Measurements from ENCODE around the gene BTNL9.
A peak's percentile ranks its signal among the peaks of the same experiment; 100 is the strongest.

Gene BTNL9

DNA sequence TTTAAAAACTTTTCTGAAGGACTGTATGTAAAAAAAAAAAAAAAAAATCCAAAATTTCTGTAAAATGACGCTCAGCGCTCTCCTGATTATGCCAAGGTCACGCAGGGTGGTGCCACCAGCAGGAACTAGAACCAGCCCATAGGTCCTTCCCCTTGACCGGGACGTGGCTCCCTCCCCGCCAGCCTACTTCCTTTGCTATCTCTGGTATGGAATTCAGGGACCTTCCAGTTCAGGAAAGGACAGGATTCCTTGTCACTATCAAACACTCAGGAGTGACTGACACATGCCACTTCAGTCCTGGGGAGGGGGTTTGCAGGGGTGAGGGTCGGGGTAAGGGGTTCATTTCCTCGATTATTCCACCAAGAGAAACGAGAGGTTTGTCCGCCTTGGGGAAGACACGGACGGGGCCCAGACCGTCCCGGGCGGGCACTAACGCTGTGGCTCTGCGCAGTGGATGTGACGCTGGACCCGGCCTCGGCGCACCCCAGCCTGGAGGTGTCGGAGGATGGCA, 18.8 kb downstream of the BTNL9 start:
- Histone ChIP-seq H3K27me3 (ENCODE audit: insufficient read depth, low read length, poor library complexity) (peaks cover 70% of the 10 kb centered on the region), H3K79me2 (ENCODE audit: control insufficient read depth, insufficient read depth, low read length) (no peaks in the 10 kb centered on the region), H3K4me1 (ENCODE audit: control insufficient read depth, low read depth, low read length) (no peaks in the 10 kb centered on the region), H3K56ac (ENCODE audit: low read length) (no peak overlapping the region), H3K9ac (ENCODE audit: low read length) (no peak overlapping the region), H3K4me2 (ENCODE audit: low read length) (peak overlapping the region; percentile 57), H3K27ac (ENCODE audit: low read depth, low read length) (no peak overlapping the region), H3K36me3 (ENCODE audit: control insufficient read depth, insufficient read depth, low read length) (no peaks in the 10 kb centered on the region), H3K18ac (ENCODE audit: low read length) (no peak overlapping the region), H4K8ac (ENCODE audit: low read depth, low read length) (no peak overlapping the region), H2BK120ac (ENCODE audit: low read depth, low read length) (no peak overlapping the region), H3K23ac (ENCODE audit: low read length) (no peak overlapping the region), H4K5ac (ENCODE audit: low read length) (no peak overlapping the region), H2BK15ac (replicated peaks; ENCODE audit: low read depth) (no peak overlapping the region), H3K79me1 (ENCODE audit: low read length) (no peaks in the 10 kb centered on the region), H3K4ac (ENCODE audit: low read depth, low read length) (no peak overlapping the region), H2AK5ac (ENCODE audit: low read length) (no peak overlapping the region), H2BK5ac (ENCODE audit: low read length) (no peak overlapping the region), H3K4me3 (ENCODE audit: low read length) (no peak overlapping the region)
- WGBS (ENCODE audit: extremely low coverage, insufficient coverage, low lambda C conversion rate), result no CpG with 5 or more reads among the region's 22 CpGs
- no peak for DNase-seq

DNA sequence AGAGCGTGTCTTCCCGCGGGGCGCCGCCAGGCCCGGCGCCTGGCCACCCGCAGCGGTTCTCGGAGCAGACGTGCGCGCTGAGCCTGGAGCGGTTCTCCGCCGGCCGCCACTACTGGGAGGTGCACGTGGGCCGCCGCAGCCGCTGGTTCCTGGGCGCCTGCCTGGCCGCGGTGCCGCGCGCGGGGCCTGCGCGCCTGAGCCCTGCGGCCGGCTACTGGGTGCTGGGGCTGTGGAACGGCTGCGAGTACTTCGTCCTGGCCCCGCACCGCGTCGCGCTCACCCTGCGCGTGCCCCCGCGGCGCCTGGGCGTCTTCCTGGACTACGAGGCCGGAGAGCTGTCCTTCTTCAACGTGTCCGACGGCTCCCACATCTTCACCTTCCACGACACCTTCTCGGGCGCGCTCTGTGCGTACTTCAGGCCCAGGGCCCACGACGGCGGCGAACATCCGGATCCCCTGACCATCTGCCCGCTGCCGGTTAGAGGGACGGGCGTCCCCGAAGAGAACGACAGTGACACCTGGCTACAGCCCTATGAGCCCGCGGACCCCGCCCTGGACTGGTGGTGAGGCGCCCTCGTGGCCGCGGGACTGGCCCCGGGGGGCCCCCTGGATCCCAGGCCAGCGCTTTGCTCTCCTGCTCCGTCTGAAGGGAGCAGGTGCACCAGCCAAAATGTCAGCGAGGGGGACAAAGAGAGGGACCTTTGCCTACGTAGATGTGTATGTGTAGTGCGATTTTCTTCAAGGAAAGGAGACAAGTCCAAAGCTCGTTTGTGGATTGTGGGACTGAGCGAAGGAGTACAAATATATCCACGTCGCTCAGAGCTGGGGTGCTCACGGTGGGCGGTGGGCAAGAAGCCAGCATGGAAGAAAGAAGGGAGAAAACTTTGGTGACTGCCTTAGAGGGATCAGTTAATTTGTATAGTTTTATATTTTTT, 19.5 kb downstream of the BTNL9 start:
- no peak overlapping the region for H3K4ac ChIP-seq (ENCODE audit: low read depth, low read length)
- no peak overlapping the region for H4K8ac ChIP-seq (ENCODE audit: low read depth, low read length)
- H3K4me2 ChIP-seq (ENCODE audit: low read length), result peak overlapping the region; percentile 57
- no peaks in the 10 kb centered on the region for H3K79me2 ChIP-seq (ENCODE audit: control insufficient read depth, insufficient read depth, low read length)
- WGBS (ENCODE audit: extremely low coverage, insufficient coverage, low lambda C conversion rate), result no CpG with 5 or more reads among the region's 86 CpGs
- no peak overlapping the region for H3K4me3 ChIP-seq (ENCODE audit: low read length)
- H2BK5ac ChIP-seq (ENCODE audit: low read length), result no peak overlapping the region
- H3K18ac ChIP-seq (ENCODE audit: low read length), result no peak overlapping the region
- H2AK5ac ChIP-seq (ENCODE audit: low read length), result no peak overlapping the region
- no peak overlapping the region for H3K27ac ChIP-seq (ENCODE audit: low read depth, low read length)
- H3K79me1 ChIP-seq (ENCODE audit: low read length), result no peaks in the 10 kb centered on the region
- peaks cover 62% of the 10 kb centered on the region for H3K27me3 ChIP-seq (ENCODE audit: insufficient read depth, low read length, poor library complexity)
- H2BK120ac ChIP-seq (ENCODE audit: low read depth, low read length), result no peak overlapping the region
- peak; percentile 26 for DNase-seq
- H2BK15ac ChIP-seq (replicated peaks; ENCODE audit: low read depth), result no peak overlapping the region
- no peaks in the 10 kb centered on the region for H3K4me1 ChIP-seq (ENCODE audit: control insufficient read depth, low read depth, low read length)
- peak overlapping the region; percentile 24 for H3K9ac ChIP-seq (ENCODE audit: low read length)
- no peak overlapping the region for H4K5ac ChIP-seq (ENCODE audit: low read length)
- H3K56ac ChIP-seq (ENCODE audit: low read length), result peak overlapping the region; percentile 67
- H3K36me3 ChIP-seq (ENCODE audit: control insufficient read depth, insufficient read depth, low read length), result no peaks in the 10 kb centered on the region
- no peak overlapping the region for H3K23ac ChIP-seq (ENCODE audit: low read length)

DNA sequence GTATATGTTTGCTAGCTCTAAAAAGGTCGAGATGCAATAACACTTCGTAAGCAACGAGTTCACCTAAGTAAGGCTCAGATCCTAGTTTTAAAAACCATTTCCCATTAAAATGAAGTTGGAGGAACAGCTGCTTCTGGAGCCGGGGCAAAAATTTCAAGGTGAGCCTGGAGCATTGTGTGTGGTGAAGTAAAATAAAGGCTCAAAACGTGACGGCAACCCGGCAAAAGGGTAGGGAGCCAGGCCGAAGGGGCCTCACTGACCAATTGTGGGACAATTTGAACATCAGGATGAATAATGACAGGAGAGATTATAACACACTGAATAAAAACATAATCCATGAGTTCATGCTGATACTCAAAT, 20.1 kb downstream of the BTNL9 start:
- Histone ChIP-seq H3K27ac (ENCODE audit: low read depth, low read length) (no peak overlapping the region), H4K5ac (ENCODE audit: low read length) (no peak overlapping the region), H3K4me3 (ENCODE audit: low read length) (no peak overlapping the region), H2BK15ac (replicated peaks; ENCODE audit: low read depth) (no peak overlapping the region), H2BK120ac (ENCODE audit: low read depth, low read length) (no peak overlapping the region), H3K36me3 (ENCODE audit: control insufficient read depth, insufficient read depth, low read length) (no peaks in the 10 kb centered on the region), H3K23ac (ENCODE audit: low read length) (no peak overlapping the region), H3K79me1 (ENCODE audit: low read length) (no peaks in the 10 kb centered on the region), H3K9ac (ENCODE audit: low read length) (no peak overlapping the region), H2BK5ac (ENCODE audit: low read length) (no peak overlapping the region), H3K4me1 (ENCODE audit: control insufficient read depth, low read depth, low read length) (no peaks in the 10 kb centered on the region), H3K18ac (ENCODE audit: low read length) (no peak overlapping the region), H4K8ac (ENCODE audit: low read depth, low read length) (no peak overlapping the region), H3K27me3 (ENCODE audit: insufficient read depth, low read length, poor library complexity) (peaks cover 56% of the 10 kb centered on the region), H3K4ac (ENCODE audit: low read depth, low read length) (no peak overlapping the region), H2AK5ac (ENCODE audit: low read length) (no peak overlapping the region), H3K4me2 (ENCODE audit: low read length) (no peak overlapping the region), H3K79me2 (ENCODE audit: control insufficient read depth, insufficient read depth, low read length) (no peaks in the 10 kb centered on the region), H3K56ac (ENCODE audit: low read length) (no peak overlapping the region)
- WGBS (ENCODE audit: extremely low coverage, insufficient coverage, low lambda C conversion rate), result no CpG with 5 or more reads among the region's 8 CpGs
- no peak for DNase-seq

DNA sequence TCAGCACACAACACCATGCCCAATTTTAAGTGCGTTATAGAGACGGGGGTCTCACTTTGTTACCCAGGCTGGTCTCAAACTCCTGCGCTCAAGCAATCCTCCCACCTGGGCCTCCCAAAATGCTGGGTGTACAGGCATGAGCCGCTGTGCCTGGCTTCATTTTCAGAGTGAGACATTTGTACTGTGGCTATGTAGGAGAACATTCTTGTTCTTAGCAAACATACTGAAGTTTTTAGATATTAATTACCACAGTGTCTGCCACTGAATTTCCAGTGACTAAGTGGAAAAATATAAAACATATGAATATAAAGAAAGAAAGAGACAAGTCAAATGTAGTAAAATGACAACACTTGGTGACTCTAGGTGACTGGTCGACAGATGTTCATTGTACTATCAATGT, 20.9 kb downstream of the BTNL9 start:
- Histone ChIP-seq H3K79me1 (ENCODE audit: low read length) (no peaks in the 10 kb centered on the region), H2AK5ac (ENCODE audit: low read length) (no peak overlapping the region), H3K4ac (ENCODE audit: low read depth, low read length) (no peak overlapping the region), H3K4me3 (ENCODE audit: low read length) (no peak overlapping the region), H3K27ac (ENCODE audit: low read depth, low read length) (no peak overlapping the region), H3K23ac (ENCODE audit: low read length) (no peak overlapping the region), H4K5ac (ENCODE audit: low read length) (no peak overlapping the region), H3K36me3 (ENCODE audit: control insufficient read depth, insufficient read depth, low read length) (no peaks in the 10 kb centered on the region), H3K56ac (ENCODE audit: low read length) (no peak overlapping the region), H2BK120ac (ENCODE audit: low read depth, low read length) (no peak overlapping the region), H2BK5ac (ENCODE audit: low read length) (no peak overlapping the region), H2BK15ac (replicated peaks; ENCODE audit: low read depth) (no peak overlapping the region), H4K8ac (ENCODE audit: low read depth, low read length) (no peak overlapping the region), H3K79me2 (ENCODE audit: control insufficient read depth, insufficient read depth, low read length) (no peaks in the 10 kb centered on the region), H3K4me2 (ENCODE audit: low read length) (no peak overlapping the region), H3K9ac (ENCODE audit: low read length) (no peak overlapping the region), H3K27me3 (ENCODE audit: insufficient read depth, low read length, poor library complexity) (peaks cover 55% of the 10 kb centered on the region), H3K18ac (ENCODE audit: low read length) (no peak overlapping the region), H3K4me1 (ENCODE audit: control insufficient read depth, low read depth, low read length) (no peaks in the 10 kb centered on the region)
- no peak for DNase-seq
- WGBS (ENCODE audit: extremely low coverage, insufficient coverage, low lambda C conversion rate), result no CpG with 5 or more reads among the region's 5 CpGs

DNA sequence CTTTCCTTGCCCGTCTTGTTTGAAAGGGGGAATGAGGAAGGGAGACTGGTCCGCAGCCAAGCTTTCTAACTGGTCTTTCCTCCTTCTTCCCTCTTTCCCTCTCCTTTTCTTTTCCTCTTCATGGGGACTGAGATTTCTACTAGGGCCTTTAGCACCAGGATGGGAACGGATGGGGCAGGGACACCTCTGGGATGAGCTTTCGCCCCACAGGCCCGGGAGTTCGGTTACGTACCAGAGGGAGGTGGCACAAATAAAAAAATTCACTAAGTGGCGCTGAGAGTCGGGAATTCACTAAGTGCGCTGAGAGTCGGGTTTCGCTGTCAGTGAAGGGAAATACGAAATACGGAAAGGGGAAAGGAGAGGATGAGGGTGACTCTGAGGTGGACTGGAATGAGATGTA, 21.6 kb downstream of the BTNL9 start:
- no peak overlapping the region for H3K56ac ChIP-seq (ENCODE audit: low read length)
- no peak overlapping the region for H3K18ac ChIP-seq (ENCODE audit: low read length)
- no peak overlapping the region for H3K4ac ChIP-seq (ENCODE audit: low read depth, low read length)
- H3K4me2 ChIP-seq (ENCODE audit: low read length), result no peak overlapping the region
- H4K5ac ChIP-seq (ENCODE audit: low read length), result no peak overlapping the region
- H2BK120ac ChIP-seq (ENCODE audit: low read depth, low read length), result no peak overlapping the region
- H3K4me3 ChIP-seq (ENCODE audit: low read length), result no peak overlapping the region
- WGBS (ENCODE audit: extremely low coverage, insufficient coverage, low lambda C conversion rate), result no CpG with 5 or more reads among the region's 14 CpGs
- no peak overlapping the region for H3K9ac ChIP-seq (ENCODE audit: low read length)
- no peak overlapping the region for H2BK5ac ChIP-seq (ENCODE audit: low read length)
- DNase-seq, result no peak
- no peak overlapping the region for H2AK5ac ChIP-seq (ENCODE audit: low read length)
- H3K23ac ChIP-seq (ENCODE audit: low read length), result no peak overlapping the region
- H3K36me3 ChIP-seq (ENCODE audit: control insufficient read depth, insufficient read depth, low read length), result no peaks in the 10 kb centered on the region
- no peaks in the 10 kb centered on the region for H3K4me1 ChIP-seq (ENCODE audit: control insufficient read depth, low read depth, low read length)
- H3K27ac ChIP-seq (ENCODE audit: low read depth, low read length), result no peak overlapping the region
- H3K27me3 ChIP-seq (ENCODE audit: insufficient read depth, low read length, poor library complexity), result peaks cover 49% of the 10 kb centered on the region
- H2BK15ac ChIP-seq (replicated peaks; ENCODE audit: low read depth), result no peak overlapping the region
- H4K8ac ChIP-seq (ENCODE audit: low read depth, low read length), result no peak overlapping the region
- H3K79me2 ChIP-seq (ENCODE audit: control insufficient read depth, insufficient read depth, low read length), result no peaks in the 10 kb centered on the region
- no peaks in the 10 kb centered on the region for H3K79me1 ChIP-seq (ENCODE audit: low read length)
